ENCODE measurements around the gene CHST9. TPM values are rescaled to one million over a fixed set of nuclear protein-coding genes. Genes with fewer than 3 reads are reported as not detected.

The CHST9 gene
- total and polyA plus RNA-seq, 4 donors, result 0.42 to 6.4 (median 1.4) TPM

DNA sequence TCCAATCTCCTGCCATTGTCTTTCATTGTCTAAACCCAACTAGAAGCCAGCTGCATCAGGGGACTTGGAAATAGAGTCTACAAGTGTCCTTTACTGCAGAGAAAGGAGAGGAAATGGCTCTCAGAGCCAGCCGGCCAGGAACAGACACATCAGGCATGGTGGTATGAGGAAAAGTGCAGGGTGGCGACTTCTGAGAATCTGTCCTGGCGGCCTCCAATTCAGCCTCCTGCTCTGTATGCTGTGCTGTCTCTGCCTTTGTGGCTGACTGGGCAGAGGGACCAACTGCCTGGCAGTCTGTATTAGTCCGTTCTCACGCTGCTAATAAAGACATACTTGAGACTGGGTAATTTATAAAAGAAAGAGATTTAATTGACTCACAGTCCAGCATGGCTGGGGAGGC lies 282.8 kb downstream of the CHST9 start:
- TF ChIP-seq SP1 (IDR thresholded peaks at IDR 0.05) (no peak), MAX (IDR thresholded peaks at IDR 0.05) (no peak), RAD21 (IDR thresholded peaks at IDR 0.05) (no peak), YY1 (IDR thresholded peaks at IDR 0.05) (no peak), GABPA (IDR thresholded peaks at IDR 0.05 in 1 of 2, conservative IDR thresholded peaks at IDR 0.05 in 1 of 2) (no peak), JUND (IDR thresholded peaks at IDR 0.05) (no peak), HNF4G (IDR thresholded peaks at IDR 0.05) (no peak), TAF1 (conservative IDR thresholded peaks at IDR 0.05) (no peak), FOXA2 (IDR thresholded peaks at IDR 0.05) (no peak)
- Histone ChIP-seq H3K27ac (ENCODE audit: low read depth in 1 of 2, low read length in 2 of 2) (no peak overlapping the region), H3K9ac (ENCODE audit: low read depth in 1 of 2, low read length in 2 of 2) (no peak overlapping the region), H3K4me3 (ENCODE audit: low read depth in 1 of 3, low read length in 3 of 3) (no peak overlapping the region), H3K27me3 (ENCODE audit: control insufficient read depth in 4 of 4, insufficient read depth in 4 of 4, low read length in 3 of 4) (no peaks in the 10 kb centered on the region), H3K4me1 (ENCODE audit: control insufficient read depth in 4 of 4, insufficient read depth in 4 of 4, low read length in 3 of 4) (no peaks in the 10 kb centered on the region), H3K9me3 (ENCODE audit: control insufficient read depth in 4 of 4, low read length in 3 of 4) (no peaks in the 10 kb centered on the region), H3K36me3 (ENCODE audit: control insufficient read depth in 4 of 4, insufficient read depth in 3 of 4, low read depth in 1 of 4, low read length in 3 of 4) (no peaks in the 10 kb centered on the region)
- WGBS, result 88% methylated on average over 5 of the region's 5 CpGs
- DNase-seq (ENCODE audit: low spot score), result no peak

DNA sequence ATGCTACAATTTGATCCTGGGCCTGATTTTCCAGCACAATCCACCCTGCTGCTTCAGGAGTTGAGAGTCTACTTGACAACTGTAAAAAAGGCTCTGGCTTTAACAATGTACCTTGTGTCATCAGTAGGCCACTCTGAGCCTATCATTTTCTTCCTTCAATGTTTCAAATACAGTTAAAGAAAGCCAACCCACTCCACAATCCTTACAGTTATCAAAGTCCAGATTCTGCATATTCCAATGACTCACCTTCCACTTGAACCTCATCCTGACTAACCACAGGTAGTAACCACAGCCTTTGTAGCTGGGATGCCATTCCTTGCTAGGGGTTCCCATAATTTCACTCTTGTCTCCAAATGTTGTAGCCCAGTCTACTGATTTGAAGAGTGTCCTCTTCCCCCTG lies 284.1 kb downstream of the CHST9 start:
- Histone ChIP-seq H3K4me3 (ENCODE audit: low read depth in 1 of 3, low read length in 3 of 3) (no peak overlapping the region), H3K4me1 (ENCODE audit: control insufficient read depth in 4 of 4, insufficient read depth in 4 of 4, low read length in 3 of 4) (no peaks in the 10 kb centered on the region), H3K27ac (ENCODE audit: low read depth in 1 of 2, low read length in 2 of 2) (no peak overlapping the region), H3K9ac (ENCODE audit: low read depth in 1 of 2, low read length in 2 of 2) (no peak overlapping the region), H3K27me3 (ENCODE audit: control insufficient read depth in 4 of 4, insufficient read depth in 4 of 4, low read length in 3 of 4) (no peaks in the 10 kb centered on the region), H3K36me3 (ENCODE audit: control insufficient read depth in 4 of 4, insufficient read depth in 3 of 4, low read depth in 1 of 4, low read length in 3 of 4) (no peaks in the 10 kb centered on the region), H3K9me3 (ENCODE audit: control insufficient read depth in 4 of 4, low read length in 3 of 4) (no peaks in the 10 kb centered on the region)
- no peak for DNase-seq (ENCODE audit: low spot score)
- TF ChIP-seq MAX (IDR thresholded peaks at IDR 0.05) (no peak), SP1 (IDR thresholded peaks at IDR 0.05) (no peak), HNF4G (IDR thresholded peaks at IDR 0.05) (no peak), EGR1 (IDR thresholded peaks at IDR 0.05; ENCODE audit: low read depth in 2 of 2) (no peak), GABPA (IDR thresholded peaks at IDR 0.05 in 1 of 2, conservative IDR thresholded peaks at IDR 0.05 in 1 of 2) (no peak), FOXA2 (IDR thresholded peaks at IDR 0.05) (no peak), YY1 (IDR thresholded peaks at IDR 0.05) (no peak), FOXA1 (IDR thresholded peaks at IDR 0.05) (no peak), NR2F2 (IDR thresholded peaks at IDR 0.05) (no peak), RXRA (IDR thresholded peaks at IDR 0.05) (no peak), JUND (IDR thresholded peaks at IDR 0.05) (no peak), HNF4A (conservative IDR thresholded peaks at IDR 0.05) (no peak), ATF3 (IDR thresholded peaks at IDR 0.05) (no peak), REST (IDR thresholded peaks at IDR 0.05) (no peak), TAF1 (conservative IDR thresholded peaks at IDR 0.05) (no peak), RAD21 (IDR thresholded peaks at IDR 0.05) (no peak)
- TF ChIP-seq, protein P1, sequence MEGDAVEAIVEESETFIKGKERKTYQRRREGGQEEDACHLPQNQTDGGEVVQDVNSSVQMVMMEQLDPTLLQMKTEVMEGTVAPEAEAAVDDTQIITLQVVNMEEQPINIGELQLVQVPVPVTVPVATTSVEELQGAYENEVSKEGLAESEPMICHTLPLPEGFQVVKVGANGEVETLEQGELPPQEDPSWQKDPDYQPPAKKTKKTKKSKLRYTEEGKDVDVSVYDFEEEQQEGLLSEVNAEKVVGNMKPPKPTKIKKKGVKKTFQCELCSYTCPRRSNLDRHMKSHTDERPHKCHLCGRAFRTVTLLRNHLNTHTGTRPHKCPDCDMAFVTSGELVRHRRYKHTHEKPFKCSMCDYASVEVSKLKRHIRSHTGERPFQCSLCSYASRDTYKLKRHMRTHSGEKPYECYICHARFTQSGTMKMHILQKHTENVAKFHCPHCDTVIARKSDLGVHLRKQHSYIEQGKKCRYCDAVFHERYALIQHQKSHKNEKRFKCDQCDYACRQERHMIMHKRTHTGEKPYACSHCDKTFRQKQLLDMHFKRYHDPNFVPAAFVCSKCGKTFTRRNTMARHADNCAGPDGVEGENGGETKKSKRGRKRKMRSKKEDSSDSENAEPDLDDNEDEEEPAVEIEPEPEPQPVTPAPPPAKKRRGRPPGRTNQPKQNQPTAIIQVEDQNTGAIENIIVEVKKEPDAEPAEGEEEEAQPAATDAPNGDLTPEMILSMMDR (IDR thresholded peaks at IDR 0.05; ENCODE audit: low read depth, low read length, missing input control), result no peak

All from liver (tissue), 9 donors.